NCI-H2196 (cell line): Measurements from ENCODE around the gene BRIX1.
"Not testable (repeated sequence)": the region's sequence is repeated elsewhere in the genome, so short reads cannot be mapped to it uniquely, and the experiment has no call there.

ENCODE experiments used
- DNase-seq: peaks from one replicate; lab custom pipeline; 2025; ENCODE audit not compliant: unreplicated experiment; lab: John Stamatoyannopoulos, UW

Gene BRIX1

GRCh38 chr5:34914671-34915138 lies 806 bp upstream of the BRIX1 start:
- DNase-seq, result no peak

- no peak for DNase-seq
Measured at GRCh38 chr5:34915856-34916192, 313 bp downstream of the BRIX1 start.

GRCh38 chr5:34916518-34916917 lies 1.0 kb downstream of the BRIX1 start:
- DNase-seq, result no peak

GRCh38 chr5:34918025-34918424 lies 2.5 kb downstream of the BRIX1 start:
- DNase-seq, result peak; percentile 14

GRCh38 chr5:34919077-34919476 lies 3.6 kb downstream of the BRIX1 start:
- no peak for DNase-seq

GRCh38 chr5:34923256-34923655 lies 7.7 kb downstream of the BRIX1 start:
- not testable (repeated sequence) for DNase-seq

GRCh38 chr5:34923694-34924461 lies 8.4 kb downstream of the BRIX1 start:
- peak; percentile 38 for DNase-seq

GRCh38 chr5:34924462-34924765 lies 8.9 kb downstream of the BRIX1 start:
- DNase-seq, result no peak

- DNase-seq, result no peak
Measured at GRCh38 chr5:34926318-34926888, 10.9 kb downstream of the BRIX1 start.

- no peak for DNase-seq
Measured at GRCh38 chr5:34927785-34928184, 12.3 kb downstream of the BRIX1 start.

- DNase-seq, result no peak
Measured at GRCh38 chr5:34928267-34928666, 12.8 kb downstream of the BRIX1 start.

- peak; percentile 100 for DNase-seq
Measured at GRCh38 chr5:34929134-34929719, 13.7 kb downstream of the BRIX1 start, which contains the start of gene DNAJC21. DNAJC21 (plus strand) TSS chr5:34929559; CDS start chr5:34929820, 261 bp downstream.

GRCh38 chr5:34929720-34930461 lies 14.4 kb downstream of the BRIX1 start:
- DNase-seq, result peak; percentile 90

GRCh38 chr5:34930462-34930844 lies 14.9 kb downstream of the BRIX1 start:
- DNase-seq, result no peak

GRCh38 chr5:34930870-34931269 lies 15.4 kb downstream of the BRIX1 start:
- no peak for DNase-seq

- no peak for DNase-seq
Measured at GRCh38 chr5:34932947-34933346, 17.4 kb downstream of the BRIX1 start.

- no peak for DNase-seq
Measured at GRCh38 chr5:34941936-34942335, 26.4 kb downstream of the BRIX1 start.

GRCh38 chr5:34944044-34944443 lies 28.5 kb downstream of the BRIX1 start:
- DNase-seq, result no peak

- DNase-seq, result no peak
Measured at GRCh38 chr5:34944460-34945047, 29.0 kb downstream of the BRIX1 start.

GRCh38 chr5:34957321-34957720 lies 41.8 kb downstream of the BRIX1 start:
- DNase-seq, result no peak
